ENCODE results near the gene POU4F1.

Gene POU4F1

DNA sequence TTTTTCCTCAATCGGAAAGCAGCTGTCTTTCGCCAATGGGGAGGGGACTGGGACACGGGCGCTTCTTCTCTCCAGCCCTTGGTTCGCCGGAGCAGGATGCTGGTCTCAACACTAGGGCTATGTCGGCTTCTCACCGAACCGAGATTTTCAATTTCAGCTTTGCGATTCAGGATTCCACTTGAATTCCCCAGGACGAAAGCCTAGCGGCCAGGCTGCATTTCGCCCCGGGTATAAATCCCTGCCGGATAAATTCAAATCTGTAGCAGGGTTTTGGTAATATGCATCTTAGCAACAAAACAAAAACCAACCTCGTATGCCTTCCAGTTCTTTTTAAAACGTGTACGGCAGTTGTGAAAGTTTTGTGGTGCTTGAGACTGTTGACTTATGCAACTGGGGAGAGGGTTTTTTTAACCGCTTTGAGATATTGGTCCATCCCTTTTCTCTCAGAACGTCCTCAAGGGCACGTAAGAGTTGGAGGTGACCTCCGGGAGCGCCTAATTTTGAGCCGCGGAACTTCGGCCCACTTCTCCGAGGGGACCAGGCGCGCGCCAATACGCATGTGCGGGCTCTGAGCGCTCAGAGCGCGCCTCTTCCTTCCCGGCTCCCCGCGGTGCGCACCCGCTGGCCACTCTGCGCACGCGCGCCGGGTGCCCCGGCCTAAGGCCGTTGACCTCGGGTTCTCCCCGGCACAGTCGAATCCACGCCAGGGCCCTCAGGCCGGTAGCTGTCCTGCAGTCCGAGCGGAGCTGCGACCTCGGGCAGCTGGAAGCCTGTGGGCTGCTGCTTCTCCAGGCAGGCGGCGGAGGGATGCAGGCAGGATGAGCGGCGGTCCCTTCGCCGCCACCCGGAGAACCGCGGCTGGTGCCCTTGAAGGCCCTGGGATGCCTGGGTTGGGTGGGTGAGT is 7.6 kb downstream of the POU4F1 start:
- no peak for TF ChIP-seq CTCF (IDR thresholded peaks at IDR 0.05; ENCODE audit: insufficient read depth, low read length, missing control alignments)
- CTCF ChIA-PET = interaction anchor here (0.9 to 1.0 kb wide), 2 partner anchors 9 to 457 kb away, joined by 3 read pairs; no protein-coding TSS in a partner anchor
- POLR2A ChIA-PET = no interaction called here
- H3K4me3 ChIP-seq (ENCODE audit: low read depth, low read length) = no peak overlapping the region
- DNase-seq (ENCODE audit: low read depth, low spot score) = no peak

DNA sequence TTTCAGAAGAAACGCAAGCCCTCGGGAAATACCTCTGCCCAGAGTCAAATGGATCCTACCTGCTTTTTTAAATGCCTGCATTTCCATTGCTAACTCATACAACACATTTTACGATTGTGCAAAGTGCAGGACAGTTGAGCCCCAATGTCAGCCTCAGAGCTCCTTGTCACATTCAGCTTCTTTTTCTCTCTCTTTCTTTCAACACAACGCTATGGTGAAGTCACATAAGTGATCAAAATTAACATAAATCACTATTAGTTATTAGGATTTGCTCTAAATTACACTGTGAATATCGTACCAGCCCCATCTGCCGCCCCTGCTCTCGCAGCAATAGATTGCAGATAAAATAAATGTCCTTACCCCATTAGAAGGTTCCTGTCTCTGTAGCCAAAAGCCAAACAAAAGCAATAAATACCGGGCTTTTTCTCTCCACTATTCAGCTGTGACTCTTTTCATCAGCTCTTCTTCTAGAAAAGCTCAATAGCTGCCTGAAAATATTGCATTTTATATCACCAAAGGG is 8.8 kb downstream of the POU4F1 start:
- DNase-seq (ENCODE audit: low read depth, low spot score) = no peak

DNA sequence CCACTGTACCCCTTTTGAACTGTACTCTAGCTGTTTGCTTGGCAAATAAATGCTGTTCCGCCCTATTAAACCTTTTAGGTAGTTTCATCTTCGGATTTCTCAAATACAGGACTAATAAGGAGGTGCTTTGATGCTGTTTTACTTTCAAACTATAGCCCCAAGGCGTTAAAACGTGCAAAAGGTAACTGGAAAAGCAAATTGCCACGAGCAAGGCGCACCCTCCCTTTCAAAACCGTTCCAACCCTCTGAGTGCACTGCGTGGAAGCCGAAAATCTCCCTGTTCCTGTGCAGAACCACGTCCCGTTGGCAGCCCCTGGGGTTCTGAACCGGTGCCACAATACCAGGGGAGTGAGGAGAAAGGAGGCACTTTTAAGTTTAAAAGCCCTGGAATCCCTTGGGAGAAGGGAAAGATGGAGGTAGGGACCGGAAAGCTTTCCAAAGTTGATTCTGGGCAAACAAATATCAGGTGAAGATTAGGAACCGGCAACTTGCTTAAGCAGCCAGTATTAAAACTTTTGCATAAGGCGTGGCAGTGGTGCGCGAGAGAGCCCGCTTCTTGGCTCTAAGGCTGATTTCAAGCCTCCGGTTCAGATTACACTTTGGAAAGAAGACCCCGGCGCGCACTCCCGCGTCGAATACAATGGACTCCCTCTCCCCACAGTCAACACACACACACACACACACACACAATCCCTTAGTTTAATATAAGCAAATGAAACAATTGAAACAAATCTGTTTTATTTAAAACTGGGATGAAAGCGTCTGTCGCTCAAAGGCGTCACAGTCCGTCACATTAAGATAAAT is 9.5 kb downstream of the POU4F1 start:
- H3K4me3 ChIP-seq (ENCODE audit: low read depth, low read length) = no peak overlapping the region
- DNase-seq (ENCODE audit: low read depth, low spot score) = no peak
- no peak for TF ChIP-seq CTCF (IDR thresholded peaks at IDR 0.05; ENCODE audit: insufficient read depth, low read length, missing control alignments)
- ChIA-PET POLR2A (no interaction called here), CTCF (no interaction called here)

More for the DNA sequence above, 8.8 kb downstream of the POU4F1 start:
- TF ChIP-seq CTCF (IDR thresholded peaks at IDR 0.05; ENCODE audit: insufficient read depth, low read length, missing control alignments) = no peak
- ChIA-PET CTCF (no interaction called here), POLR2A (no interaction called here)
- H3K4me3 ChIP-seq (ENCODE audit: low read depth, low read length) = no peak overlapping the region

DNA sequence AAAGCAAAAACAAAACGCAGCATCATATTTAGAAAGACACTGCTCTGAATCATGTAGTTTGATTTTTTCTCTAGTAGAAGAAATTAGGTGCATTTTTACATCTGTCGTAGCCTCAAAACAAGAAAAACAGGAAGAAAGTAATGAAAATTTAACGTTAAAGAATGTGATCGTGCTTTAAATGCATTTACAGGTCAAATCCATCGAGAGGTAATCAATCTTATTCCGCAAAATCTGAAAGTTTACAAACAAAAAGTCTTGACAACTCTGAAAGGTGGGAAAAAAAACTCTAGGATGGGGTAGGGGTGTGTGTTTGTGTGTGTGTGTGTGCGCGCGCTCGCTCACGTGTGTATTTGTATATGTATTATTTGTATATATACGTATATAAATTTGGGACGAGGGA is 10.2 kb downstream of the POU4F1 start:
- CTCF ChIA-PET = no interaction called here
- POLR2A ChIA-PET = no interaction called here
- H3K4me3 ChIP-seq (ENCODE audit: low read depth, low read length) = no peak overlapping the region
- DNase-seq (ENCODE audit: low read depth, low spot score) = no peak
- no peak for TF ChIP-seq CTCF (IDR thresholded peaks at IDR 0.05; ENCODE audit: insufficient read depth, low read length, missing control alignments)

DNA sequence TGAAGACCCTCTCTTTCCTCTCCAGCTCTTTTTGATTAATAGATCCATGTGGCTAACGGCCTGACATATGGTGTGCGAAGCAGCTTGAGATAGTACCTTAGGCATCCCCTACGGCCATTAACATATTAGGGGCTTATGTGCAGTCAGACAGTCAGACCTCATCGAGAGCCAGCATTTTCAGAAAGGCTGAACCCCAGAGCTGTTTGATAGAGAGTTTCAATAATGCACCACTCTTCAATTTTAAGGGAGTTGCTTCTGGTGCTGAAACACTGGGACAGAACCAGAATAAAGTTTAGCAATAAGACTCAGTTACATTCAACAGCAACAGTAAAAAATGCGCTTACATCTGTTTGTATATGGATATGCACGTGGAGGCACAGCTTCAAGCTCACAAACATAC is 10.8 kb downstream of the POU4F1 start:
- ChIA-PET CTCF (no interaction called here), POLR2A (no interaction called here)
- TF ChIP-seq CTCF (IDR thresholded peaks at IDR 0.05; ENCODE audit: insufficient read depth, low read length, missing control alignments) = no peak
- H3K4me3 ChIP-seq (ENCODE audit: low read depth, low read length) = no peak overlapping the region
- DNase-seq (ENCODE audit: low read depth, low spot score) = no peak

GRCh38 chr13:78589206-78589605 is 14.1 kb downstream of the POU4F1 start:
- no peak for DNase-seq (ENCODE audit: low read depth, low spot score)
- ChIA-PET POLR2A (no interaction called here), CTCF (no interaction called here)
- no peak overlapping the region for H3K4me3 ChIP-seq (ENCODE audit: low read depth, low read length)
- TF ChIP-seq CTCF (IDR thresholded peaks at IDR 0.05; ENCODE audit: insufficient read depth, low read length, missing control alignments) = no peak
